ENCODE data around the gene PPP1R13L. TPM values are rescaled to one million over a fixed set of nuclear protein-coding genes. Genes with fewer than 3 reads are reported as not detected.

PPP1R13L gene
- total and polyA plus RNA-seq, 2 donors (not counting 1 experiment from before 2014, with no cell fraction given): 7.4 to 9.2 TPM

DNA sequence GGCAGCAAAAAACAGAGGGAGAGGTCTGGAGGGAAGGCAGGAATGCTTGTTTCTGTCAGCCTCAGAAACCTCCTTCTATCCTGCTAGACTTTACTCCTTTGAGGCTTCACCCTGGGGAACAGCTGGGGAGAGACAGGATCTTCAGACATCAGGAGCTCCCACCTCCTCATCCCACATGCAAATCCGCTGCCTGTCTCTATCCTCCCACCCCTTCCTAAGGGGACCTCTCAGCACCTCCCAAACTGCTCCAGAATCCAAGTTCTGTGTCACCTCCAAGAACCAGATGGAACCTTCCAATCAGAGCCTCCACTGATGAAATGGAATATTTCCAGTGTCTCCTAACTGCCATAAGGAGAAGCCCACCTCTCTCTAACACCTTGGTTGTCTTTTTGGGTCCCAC is 24.8 kb downstream of the PPP1R13L start:
- Mint-ChIP-seq H3K4me1 (no peaks in the 10 kb centered on the region), H3K27me3 (peaks cover 8% of the 10 kb centered on the region), H3K27ac (no peak overlapping the region), H3K4me3 (no peak overlapping the region), H3K9me3 (ENCODE audit: insufficient read depth) (no peaks in the 10 kb centered on the region)
- H2AFZ ChIP-seq (ENCODE audit: insufficient read depth, low read depth, low read length, poor library complexity, severe bottlenecking): no peak overlapping the region
- H3K27ac ChIP-seq (ENCODE audit: low read length in 2 of 2): no peak overlapping the region
- DNase-seq (no peak), ATAC-seq (ENCODE audit: low read depth) (no peak)
- H3K36me3 ChIP-seq (replicated peaks in 1 of 2; ENCODE audit: control extremely low read depth in 1 of 2, control insufficient read depth in 1 of 2, extremely low read depth in 1 of 2, insufficient read depth in 2 of 2, low read length in 1 of 2): no peaks in the 10 kb centered on the region
- no peak overlapping the region for H3K4me2 ChIP-seq (replicated peaks; ENCODE audit: low read depth, low read length, poor library complexity, severe bottlenecking)
- TF ChIP-seq, protein P1, sequence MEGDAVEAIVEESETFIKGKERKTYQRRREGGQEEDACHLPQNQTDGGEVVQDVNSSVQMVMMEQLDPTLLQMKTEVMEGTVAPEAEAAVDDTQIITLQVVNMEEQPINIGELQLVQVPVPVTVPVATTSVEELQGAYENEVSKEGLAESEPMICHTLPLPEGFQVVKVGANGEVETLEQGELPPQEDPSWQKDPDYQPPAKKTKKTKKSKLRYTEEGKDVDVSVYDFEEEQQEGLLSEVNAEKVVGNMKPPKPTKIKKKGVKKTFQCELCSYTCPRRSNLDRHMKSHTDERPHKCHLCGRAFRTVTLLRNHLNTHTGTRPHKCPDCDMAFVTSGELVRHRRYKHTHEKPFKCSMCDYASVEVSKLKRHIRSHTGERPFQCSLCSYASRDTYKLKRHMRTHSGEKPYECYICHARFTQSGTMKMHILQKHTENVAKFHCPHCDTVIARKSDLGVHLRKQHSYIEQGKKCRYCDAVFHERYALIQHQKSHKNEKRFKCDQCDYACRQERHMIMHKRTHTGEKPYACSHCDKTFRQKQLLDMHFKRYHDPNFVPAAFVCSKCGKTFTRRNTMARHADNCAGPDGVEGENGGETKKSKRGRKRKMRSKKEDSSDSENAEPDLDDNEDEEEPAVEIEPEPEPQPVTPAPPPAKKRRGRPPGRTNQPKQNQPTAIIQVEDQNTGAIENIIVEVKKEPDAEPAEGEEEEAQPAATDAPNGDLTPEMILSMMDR (IDR thresholded peaks at IDR 0.05): no peak
- TF ChIP-seq EZH2 (IDR thresholded peaks at IDR 0.05; ENCODE audit: borderline replicate concordance, insufficient read depth, low read depth, low read length, poor library complexity, severe bottlenecking): no peak
- no peaks in the 10 kb centered on the region for H3K9me3 ChIP-seq (ENCODE audit: control extremely low read depth in 1 of 3, control insufficient read depth in 2 of 3, insufficient read depth in 1 of 3, low read length in 2 of 3)
- CTCF ChIA-PET: no interaction called here
- WGBS (ENCODE audit: insufficient coverage): 89% methylated on average over 1 of the region's 1 CpG
- intact Hi-C loops (cut with micrococcal nuclease): no loop called here
- no peak overlapping the region for H3K4me3 ChIP-seq (ENCODE audit: control extremely low read depth in 1 of 5, extremely low read depth in 1 of 5, insufficient read depth in 1 of 5, low read depth in 2 of 5, low read length in 4 of 5)
- no peak overlapping the region for H3K9ac ChIP-seq (ENCODE audit: low read length)
- no peaks in the 10 kb centered on the region for H4K20me1 ChIP-seq (ENCODE audit: control insufficient read depth, insufficient read depth, low read length, poor library complexity, severe bottlenecking)
- H3K4me1 ChIP-seq (ENCODE audit: control insufficient read depth in 2 of 2, insufficient read depth in 2 of 2, low read length in 2 of 2): peaks cover under 1 to 3% of the 10 kb centered on the region in 2 donors
- H3K27me3 ChIP-seq (replicated peaks in 1 of 4; ENCODE audit: control extremely low read depth in 1 of 4, control insufficient read depth in 3 of 4, insufficient read depth in 4 of 4, low read length in 3 of 4): peaks cover 0 to 5% (median 4%) of the 10 kb centered on the region in 4 experiments
- no peaks in the 10 kb centered on the region for H3K79me2 ChIP-seq (ENCODE audit: control insufficient read depth, insufficient read depth, low read length)
- POLR2A ChIA-PET: no interaction called here

DNA sequence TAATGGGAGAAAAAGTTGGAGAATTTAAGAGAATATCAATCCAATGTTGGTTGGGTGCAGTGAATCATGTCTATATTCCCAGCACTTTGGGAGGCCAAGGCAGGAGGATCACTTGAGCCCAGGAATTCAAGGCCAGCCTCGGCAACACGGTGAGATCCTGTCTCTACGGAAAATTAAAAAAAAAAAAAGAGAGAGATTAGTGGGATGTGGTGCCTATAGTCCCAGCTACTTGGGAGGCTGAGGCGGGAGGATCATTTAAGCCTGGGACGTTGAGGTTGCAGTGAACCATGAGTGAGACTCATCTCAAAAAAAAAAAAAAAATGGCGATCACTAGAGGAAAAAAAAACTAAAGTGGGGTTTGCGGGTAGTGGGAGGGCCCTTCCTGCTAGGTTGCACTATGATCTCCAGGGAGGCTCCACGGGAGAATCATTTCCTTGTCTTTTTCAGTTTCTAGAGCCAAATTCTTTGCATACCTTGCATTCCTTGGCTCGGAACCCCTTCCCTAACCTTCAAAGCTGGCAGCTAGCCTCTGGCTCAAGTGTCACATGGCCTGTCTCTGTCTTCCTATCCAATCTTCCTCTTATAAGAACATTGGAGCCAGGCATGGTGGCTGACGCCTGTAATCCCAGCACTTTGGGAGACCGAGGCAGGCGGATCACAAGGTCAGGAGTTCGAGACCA is 28.7 kb downstream of the PPP1R13L start:
- H3K4me1 ChIP-seq (ENCODE audit: control insufficient read depth in 2 of 2, insufficient read depth in 2 of 2, low read length in 2 of 2): peaks cover 0 to 2% of the 10 kb centered on the region in 2 donors
- Mint-ChIP-seq H3K9me3 (ENCODE audit: insufficient read depth) (no peaks in the 10 kb centered on the region), H3K4me3 (no peak overlapping the region), H3K27me3 (no peaks in the 10 kb centered on the region), H3K4me1 (no peaks in the 10 kb centered on the region), H3K27ac (no peak overlapping the region)
- H3K27ac ChIP-seq (ENCODE audit: low read length in 2 of 2): no peak overlapping the region
- H3K9me3 ChIP-seq (ENCODE audit: control extremely low read depth in 1 of 3, control insufficient read depth in 2 of 3, insufficient read depth in 1 of 3, low read length in 2 of 3): no peaks in the 10 kb centered on the region
- H3K27me3 ChIP-seq (replicated peaks in 1 of 4; ENCODE audit: control extremely low read depth in 1 of 4, control insufficient read depth in 3 of 4, insufficient read depth in 4 of 4, low read length in 3 of 4): no peaks in the 10 kb centered on the region
- TF ChIP-seq, protein P1 (IDR thresholded peaks at IDR 0.05): no peak
- TF ChIP-seq EZH2 (IDR thresholded peaks at IDR 0.05; ENCODE audit: borderline replicate concordance, insufficient read depth, low read depth, low read length, poor library complexity, severe bottlenecking): no peak
- no peaks in the 10 kb centered on the region for H3K36me3 ChIP-seq (replicated peaks in 1 of 2; ENCODE audit: control extremely low read depth in 1 of 2, control insufficient read depth in 1 of 2, extremely low read depth in 1 of 2, insufficient read depth in 2 of 2, low read length in 1 of 2)
- intact Hi-C loops (cut with micrococcal nuclease): no loop called here
- POLR2A ChIA-PET: interaction anchor here (0.7 kb wide), 1 partner anchor 30 kb away, joined by 6 read pairs; no protein-coding TSS in a partner anchor
- no peak overlapping the region for H2AFZ ChIP-seq (ENCODE audit: insufficient read depth, low read depth, low read length, poor library complexity, severe bottlenecking)
- H3K9ac ChIP-seq (ENCODE audit: low read length): no peak overlapping the region
- H3K4me2 ChIP-seq (replicated peaks; ENCODE audit: low read depth, low read length, poor library complexity, severe bottlenecking): no peak overlapping the region
- no peaks in the 10 kb centered on the region for H4K20me1 ChIP-seq (ENCODE audit: control insufficient read depth, insufficient read depth, low read length, poor library complexity, severe bottlenecking)
- 94% methylated on average over 11 of the region's 13 CpGs for WGBS (ENCODE audit: insufficient coverage)
- no peaks in the 10 kb centered on the region for H3K79me2 ChIP-seq (ENCODE audit: control insufficient read depth, insufficient read depth, low read length)
- H3K4me3 ChIP-seq (ENCODE audit: control extremely low read depth in 1 of 5, extremely low read depth in 1 of 5, insufficient read depth in 1 of 5, low read depth in 2 of 5, low read length in 4 of 5): no peak overlapping the region
- CTCF ChIA-PET: interaction anchor here (0.7 kb wide), 1 partner anchor 400 kb away, joined by 4 read pairs; no protein-coding TSS in a partner anchor
- ATAC-seq (ENCODE audit: low read depth) (no peak), DNase-seq (no peak)

Data from B cell (primary cell).